HL-60 (cell line): Measurements from ENCODE around the gene ZNHIT6.
"Not testable (repeated sequence)": the region's sequence is repeated elsewhere in the genome, so short reads cannot be mapped to it uniquely, and the experiment has no call there.

Experiments used
- CTCF ChIP-seq: IDR thresholded peaks from one replicate; pipeline ENCODE4 v1.5.1; 2011; ENCODE audit warnings: low read length, control low read depth, inconsistent platforms; ENCODE audit not compliant: insufficient read depth
- TF ChIP-seq, protein P1 (sequence below): IDR thresholded peaks from 2 replicates; pipeline ENCODE4 v1.6.1; 2012; ENCODE audit warnings: low read depth; ENCODE audit not compliant: insufficient replicate concordance

GRCh38 chr1:85714418-85715114 is 6.3 kb upstream of the ZNHIT6 start:
- TF ChIP-seq CTCF: not testable (repeated sequence)
- TF ChIP-seq, protein P1, sequence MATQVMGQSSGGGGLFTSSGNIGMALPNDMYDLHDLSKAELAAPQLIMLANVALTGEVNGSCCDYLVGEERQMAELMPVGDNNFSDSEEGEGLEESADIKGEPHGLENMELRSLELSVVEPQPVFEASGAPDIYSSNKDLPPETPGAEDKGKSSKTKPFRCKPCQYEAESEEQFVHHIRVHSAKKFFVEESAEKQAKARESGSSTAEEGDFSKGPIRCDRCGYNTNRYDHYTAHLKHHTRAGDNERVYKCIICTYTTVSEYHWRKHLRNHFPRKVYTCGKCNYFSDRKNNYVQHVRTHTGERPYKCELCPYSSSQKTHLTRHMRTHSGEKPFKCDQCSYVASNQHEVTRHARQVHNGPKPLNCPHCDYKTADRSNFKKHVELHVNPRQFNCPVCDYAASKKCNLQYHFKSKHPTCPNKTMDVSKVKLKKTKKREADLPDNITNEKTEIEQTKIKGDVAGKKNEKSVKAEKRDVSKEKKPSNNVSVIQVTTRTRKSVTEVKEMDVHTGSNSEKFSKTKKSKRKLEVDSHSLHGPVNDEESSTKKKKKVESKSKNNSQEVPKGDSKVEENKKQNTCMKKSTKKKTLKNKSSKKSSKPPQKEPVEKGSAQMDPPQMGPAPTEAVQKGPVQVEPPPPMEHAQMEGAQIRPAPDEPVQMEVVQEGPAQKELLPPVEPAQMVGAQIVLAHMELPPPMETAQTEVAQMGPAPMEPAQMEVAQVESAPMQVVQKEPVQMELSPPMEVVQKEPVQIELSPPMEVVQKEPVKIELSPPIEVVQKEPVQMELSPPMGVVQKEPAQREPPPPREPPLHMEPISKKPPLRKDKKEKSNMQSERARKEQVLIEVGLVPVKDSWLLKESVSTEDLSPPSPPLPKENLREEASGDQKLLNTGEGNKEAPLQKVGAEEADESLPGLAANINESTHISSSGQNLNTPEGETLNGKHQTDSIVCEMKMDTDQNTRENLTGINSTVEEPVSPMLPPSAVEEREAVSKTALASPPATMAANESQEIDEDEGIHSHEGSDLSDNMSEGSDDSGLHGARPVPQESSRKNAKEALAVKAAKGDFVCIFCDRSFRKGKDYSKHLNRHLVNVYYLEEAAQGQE: not testable (repeated sequence)
